Retinal pigment epithelial cell (primary cell): ENCODE results near the gene MUC12.

Experiments
- DNase-seq: peaks from one replicate; pipeline ENCODE4 v3.0.0-alpha.2; 2010; ENCODE audit warnings: low read depth
- H3K4me3 ChIP-seq: 2 replicates; pipeline ENCODE4 v1.5.1; 2011; ENCODE audit warnings: mild to moderate bottlenecking, low read length, control low read depth, moderate library complexity
- TF ChIP-seq, protein P1 (sequence below): conservative IDR thresholded peaks from 2 replicates; pipeline ENCODE4 v1.5.1; 2011; ENCODE audit warnings: low read depth, low read length, control low read depth, inconsistent platforms

The MUC12 gene

DNA sequence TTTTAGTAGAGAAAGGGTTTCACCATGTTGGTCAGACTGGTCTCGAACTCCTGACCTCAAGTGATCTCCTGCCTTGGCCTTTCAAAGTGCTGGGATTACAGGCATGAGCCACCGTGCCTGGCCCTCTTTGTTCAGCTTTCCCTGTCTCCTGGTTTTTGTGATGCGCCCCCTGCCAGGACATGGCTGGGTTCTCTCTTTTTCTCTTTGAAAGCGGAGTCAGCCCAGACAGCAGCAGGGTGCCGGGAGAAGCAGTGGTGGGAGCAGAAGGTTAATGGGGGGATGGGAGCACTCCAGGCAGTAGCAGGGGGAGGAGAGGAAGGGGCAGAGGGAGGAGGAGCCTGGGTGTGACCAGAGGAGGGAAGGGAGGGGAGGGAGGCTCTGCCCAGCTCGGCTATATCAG is 18.2 kb upstream of the MUC12 start:
- H3K4me3 ChIP-seq: no peak overlapping the region
- TF ChIP-seq, protein P1, sequence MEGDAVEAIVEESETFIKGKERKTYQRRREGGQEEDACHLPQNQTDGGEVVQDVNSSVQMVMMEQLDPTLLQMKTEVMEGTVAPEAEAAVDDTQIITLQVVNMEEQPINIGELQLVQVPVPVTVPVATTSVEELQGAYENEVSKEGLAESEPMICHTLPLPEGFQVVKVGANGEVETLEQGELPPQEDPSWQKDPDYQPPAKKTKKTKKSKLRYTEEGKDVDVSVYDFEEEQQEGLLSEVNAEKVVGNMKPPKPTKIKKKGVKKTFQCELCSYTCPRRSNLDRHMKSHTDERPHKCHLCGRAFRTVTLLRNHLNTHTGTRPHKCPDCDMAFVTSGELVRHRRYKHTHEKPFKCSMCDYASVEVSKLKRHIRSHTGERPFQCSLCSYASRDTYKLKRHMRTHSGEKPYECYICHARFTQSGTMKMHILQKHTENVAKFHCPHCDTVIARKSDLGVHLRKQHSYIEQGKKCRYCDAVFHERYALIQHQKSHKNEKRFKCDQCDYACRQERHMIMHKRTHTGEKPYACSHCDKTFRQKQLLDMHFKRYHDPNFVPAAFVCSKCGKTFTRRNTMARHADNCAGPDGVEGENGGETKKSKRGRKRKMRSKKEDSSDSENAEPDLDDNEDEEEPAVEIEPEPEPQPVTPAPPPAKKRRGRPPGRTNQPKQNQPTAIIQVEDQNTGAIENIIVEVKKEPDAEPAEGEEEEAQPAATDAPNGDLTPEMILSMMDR: no peak
- DNase-seq: no peak

DNA sequence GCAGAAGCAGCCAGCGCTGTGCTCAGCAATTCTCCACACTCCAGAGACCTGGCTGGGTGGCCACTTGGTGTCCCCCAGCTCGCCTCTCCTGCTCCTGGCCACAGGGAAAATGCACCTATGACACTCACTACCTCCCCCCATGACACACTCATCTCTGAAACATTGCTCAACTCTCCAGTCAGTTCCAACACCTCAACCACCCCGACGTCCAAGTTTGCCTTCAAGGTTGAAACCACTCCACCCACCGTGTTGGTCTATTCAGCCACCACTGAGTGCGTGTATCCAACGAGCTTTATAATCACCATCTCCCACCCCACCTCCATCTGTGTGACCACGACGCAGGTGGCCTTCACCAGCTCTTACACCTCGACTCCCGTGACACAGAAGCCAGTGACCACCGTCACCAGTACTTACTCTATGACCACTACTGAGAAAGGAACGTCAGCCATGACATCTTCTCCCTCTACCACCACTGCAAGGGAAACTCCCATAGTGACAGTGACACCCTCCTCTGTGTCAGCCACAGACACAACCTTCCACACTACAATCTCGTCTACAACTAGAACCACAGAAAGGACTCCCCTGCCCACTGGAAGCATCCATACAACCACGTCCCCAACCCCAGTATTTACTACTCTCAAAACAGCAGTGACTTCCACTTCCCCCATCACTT is 17.3 kb upstream of the MUC12 start:
- TF ChIP-seq, protein P1: no peak
- no peak overlapping the region for H3K4me3 ChIP-seq
- no peak for DNase-seq

DNA sequence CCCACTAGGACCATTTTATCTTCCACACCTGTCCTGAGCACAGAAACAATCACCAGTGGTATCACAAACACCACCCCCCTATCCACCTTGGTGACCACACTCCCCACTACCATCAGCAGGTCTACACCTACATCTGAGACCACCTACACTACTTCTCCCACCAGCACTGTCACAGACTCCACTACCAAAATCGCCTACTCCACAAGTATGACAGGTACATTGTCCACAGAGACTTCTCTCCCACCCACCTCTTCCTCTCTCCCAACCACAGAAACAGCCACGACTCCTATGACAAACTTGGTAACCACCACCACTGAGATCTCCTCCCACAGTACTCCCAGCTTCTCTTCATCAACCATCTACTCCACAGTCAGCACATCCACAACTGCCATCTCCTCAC is 16.7 kb upstream of the MUC12 start:
- TF ChIP-seq, protein P1: no peak
- no peak overlapping the region for H3K4me3 ChIP-seq

DNA sequence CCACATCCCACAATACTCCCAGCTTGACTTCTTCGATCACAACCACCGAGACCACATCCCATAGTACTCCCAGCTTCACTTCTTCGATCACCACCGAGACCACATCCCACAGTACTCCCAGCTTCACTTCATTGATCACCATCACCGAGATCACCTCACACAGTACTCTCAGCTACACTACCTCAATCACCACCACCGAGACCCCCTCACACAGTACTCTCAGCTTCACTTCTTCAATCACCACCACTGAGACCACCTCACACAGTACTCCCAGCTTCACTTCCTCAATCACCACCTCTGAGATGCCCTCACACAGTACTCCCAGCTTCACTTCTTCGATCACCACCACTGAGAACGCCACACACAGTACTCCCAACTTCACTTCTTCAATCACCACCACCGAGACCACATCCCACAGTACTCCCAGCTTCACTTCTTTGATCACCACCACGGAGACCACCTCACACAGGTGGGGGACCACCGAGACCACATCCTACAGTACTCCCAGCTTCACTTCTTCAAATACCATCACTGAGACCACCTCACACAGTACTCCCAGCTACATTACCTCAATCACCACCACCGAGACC is 11.4 kb upstream of the MUC12 start:
- TF ChIP-seq, protein P1: no peak
- no peak overlapping the region for H3K4me3 ChIP-seq
- DNase-seq: no peak

More for the DNA sequence above, 16.7 kb upstream of the MUC12 start:
- DNase-seq: no peak

DNA sequence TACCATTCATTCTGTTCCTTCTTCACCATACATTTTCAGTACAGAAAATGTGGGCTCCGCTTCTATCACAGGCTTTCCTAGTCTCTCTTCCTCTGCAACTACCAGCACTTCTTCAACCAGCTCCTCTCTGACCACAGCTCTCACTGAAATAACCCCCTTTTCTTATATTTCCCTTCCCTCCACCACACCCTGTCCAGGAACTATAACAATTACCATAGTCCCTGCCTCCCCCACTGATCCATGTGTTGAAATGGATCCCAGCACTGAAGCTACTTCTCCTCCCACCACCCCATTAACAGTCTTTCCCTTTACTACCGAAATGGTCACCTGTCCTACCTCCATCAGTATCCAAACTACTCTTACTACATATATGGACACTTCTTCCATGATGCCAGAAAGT is 9.5 kb upstream of the MUC12 start:
- no peak overlapping the region for H3K4me3 ChIP-seq
- DNase-seq: no peak
- TF ChIP-seq, protein P1: no peak

DNA sequence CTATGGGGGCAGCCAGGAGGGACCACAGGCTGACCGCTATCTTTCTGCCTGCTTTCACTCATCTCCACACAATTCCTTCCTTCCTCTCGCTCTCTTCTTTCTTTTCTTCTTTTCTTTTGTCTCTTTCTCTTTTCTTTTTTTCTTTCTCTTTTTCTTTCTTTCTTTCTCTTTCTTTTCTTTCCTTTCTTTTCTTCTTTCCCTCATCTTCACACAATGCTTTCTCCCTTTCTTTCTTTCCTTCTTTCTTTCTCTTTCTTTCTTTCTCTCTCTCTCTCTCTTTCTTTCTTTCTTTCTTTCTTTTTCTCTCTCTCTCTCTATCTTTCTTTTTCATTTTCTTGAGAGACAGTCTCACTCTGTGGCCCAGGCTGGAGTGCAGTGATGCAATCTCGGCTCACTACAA is 6.8 kb upstream of the MUC12 start:
- TF ChIP-seq, protein P1: no peak
- no peak for DNase-seq
- no peak overlapping the region for H3K4me3 ChIP-seq

DNA sequence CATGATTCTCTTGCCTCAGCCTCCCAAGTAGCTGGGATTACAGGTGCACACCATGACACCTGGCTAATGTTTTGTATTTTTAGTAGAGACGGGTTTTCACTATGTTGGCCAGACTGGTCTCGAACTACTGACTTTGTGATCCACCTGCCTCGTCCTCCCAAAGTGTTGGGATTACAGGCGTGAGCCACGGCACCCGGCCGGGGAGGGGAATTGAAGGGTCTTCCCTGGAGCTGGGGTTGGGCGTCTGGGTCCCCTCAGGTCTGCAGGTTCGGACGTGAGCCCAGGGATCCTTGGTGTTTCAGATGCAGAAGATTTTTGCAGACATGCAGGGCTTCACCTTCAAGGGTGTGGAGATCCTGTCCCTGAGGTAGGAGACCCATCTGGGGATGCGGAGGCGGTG is 6.0 kb upstream of the MUC12 start:
- H3K4me3 ChIP-seq: no peak overlapping the region
- DNase-seq: no peak
- TF ChIP-seq, protein P1: no peak
